ENCODE measurements around the gene ZNF571.

- TF ChIP-seq CTCF (conservative IDR thresholded peaks at IDR 0.05; ENCODE audit: low read depth, low read length) (no peak), EZH2phosphoT487 (IDR thresholded peaks at IDR 0.05; ENCODE audit: borderline replicate concordance, low read length) (no peak)
These were observed 642 bp downstream of the ZNF571 start for GRCh38 chr19:37593996-37594303.
